Stimulated activated memory B cell treated with anti-CD40 and anti-IgM and Interleukin-4, amounts not matched to agents 10 μg/mL and 1 μg/mL and 100 μg/mL, for 72 hours (primary cell): Measurements from ENCODE around the gene RRAGD.

ENCODE experiments used
- ATAC-seq: fragments of 150-1000 bp; cut with Tn5 transposase; 2 replicates; pipeline ENCODE4 v1.10.0; 2021
- H3K27ac Mint-ChIP-seq: one replicate; pipeline ENCODE4 v1.8.0; 2022; ENCODE audit warnings: mild to moderate bottlenecking, mixed read lengths
- H3K27me3 Mint-ChIP-seq: one replicate; pipeline ENCODE4 v1.8.0; 2022; ENCODE audit warnings: mixed read lengths
- H3K36me3 Mint-ChIP-seq: one replicate; pipeline ENCODE4 v1.8.0; 2022; ENCODE audit warnings: mixed read lengths
- H3K4me1 Mint-ChIP-seq: one replicate; pipeline ENCODE4 v1.8.0; 2022; ENCODE audit warnings: mixed read lengths
- H3K4me3 Mint-ChIP-seq: one replicate; pipeline ENCODE4 v1.8.0; 2022; ENCODE audit warnings: mild to moderate bottlenecking, moderate library complexity, mixed read lengths
- H3K9me3 Mint-ChIP-seq: one replicate; pipeline ENCODE4 v1.8.0; 2022; ENCODE audit warnings: mixed read lengths

Gene RRAGD

GRCh38 chr6:89371849-89372505 lies 40.1 kb downstream of the RRAGD start:
- H3K36me3 Mint-ChIP-seq, result no peaks in the 10 kb centered on the region
- H3K27me3 Mint-ChIP-seq, result no peaks in the 10 kb centered on the region
- H3K27ac Mint-ChIP-seq, result no peak overlapping the region
- H3K4me3 Mint-ChIP-seq, result no peak overlapping the region
- ATAC-seq, result peak; percentile 89
- peaks cover 30% of the 10 kb centered on the region for H3K4me1 Mint-ChIP-seq
- no peaks in the 10 kb centered on the region for H3K9me3 Mint-ChIP-seq

- Mint-ChIP-seq H3K4me3 (no peak overlapping the region), H3K27ac (no peak overlapping the region), H3K36me3 (no peaks in the 10 kb centered on the region), H3K27me3 (no peaks in the 10 kb centered on the region), H3K9me3 (no peaks in the 10 kb centered on the region), H3K4me1 (peaks cover 25% of the 10 kb centered on the region)
- ATAC-seq, result no peak
Measured at GRCh38 chr6:89368999-89369398, 43.1 kb downstream of the RRAGD start.

- Mint-ChIP-seq H3K36me3 (no peaks in the 10 kb centered on the region), H3K4me3 (no peak overlapping the region), H3K4me1 (peaks cover 31% of the 10 kb centered on the region), H3K27ac (no peak overlapping the region), H3K9me3 (no peaks in the 10 kb centered on the region), H3K27me3 (no peaks in the 10 kb centered on the region)
- ATAC-seq, result peak; percentile 46
Measured at GRCh38 chr6:89368107-89368506, 44.0 kb downstream of the RRAGD start.

GRCh38 chr6:89364586-89364985 lies 47.5 kb downstream of the RRAGD start:
- Mint-ChIP-seq H3K4me1 (peaks cover 39% of the 10 kb centered on the region), H3K27me3 (no peaks in the 10 kb centered on the region), H3K4me3 (no peak overlapping the region), H3K9me3 (peaks cover 3% of the 10 kb centered on the region), H3K27ac (peak overlapping the region; percentile 22), H3K36me3 (no peaks in the 10 kb centered on the region)
- no peak for ATAC-seq

GRCh38 chr6:89361171-89361570 lies 50.9 kb downstream of the RRAGD start:
- H3K4me1 Mint-ChIP-seq, result peaks cover 58% of the 10 kb centered on the region
- H3K36me3 Mint-ChIP-seq, result no peaks in the 10 kb centered on the region
- H3K4me3 Mint-ChIP-seq, result no peak overlapping the region
- peak overlapping the region; percentile 66 for H3K27ac Mint-ChIP-seq
- H3K27me3 Mint-ChIP-seq, result no peaks in the 10 kb centered on the region
- peaks cover 3% of the 10 kb centered on the region for H3K9me3 Mint-ChIP-seq
- ATAC-seq, result no peak

- H3K27me3 Mint-ChIP-seq, result no peaks in the 10 kb centered on the region
- peaks cover 58% of the 10 kb centered on the region for H3K4me1 Mint-ChIP-seq
- H3K27ac Mint-ChIP-seq, result peak overlapping the region; percentile 66
- H3K36me3 Mint-ChIP-seq, result no peaks in the 10 kb centered on the region
- H3K4me3 Mint-ChIP-seq, result peak overlapping the region; percentile 0
- ATAC-seq, result no peak
- H3K9me3 Mint-ChIP-seq, result peaks cover 3% of the 10 kb centered on the region
Measured at GRCh38 chr6:89360415-89360999, 51.6 kb downstream of the RRAGD start.

- Mint-ChIP-seq H3K27me3 (no peaks in the 10 kb centered on the region), H3K36me3 (no peaks in the 10 kb centered on the region), H3K4me1 (peaks cover 60% of the 10 kb centered on the region), H3K9me3 (peaks cover 3% of the 10 kb centered on the region), H3K4me3 (no peak overlapping the region), H3K27ac (peak overlapping the region; percentile 53)
- no peak for ATAC-seq
Measured at GRCh38 chr6:89359561-89359960, 52.5 kb downstream of the RRAGD start.

GRCh38 chr6:89357390-89357789 lies 54.7 kb downstream of the RRAGD start:
- H3K36me3 Mint-ChIP-seq, result no peaks in the 10 kb centered on the region
- ATAC-seq, result peak; percentile 58
- H3K4me1 Mint-ChIP-seq, result peaks cover 58% of the 10 kb centered on the region
- H3K4me3 Mint-ChIP-seq, result peak overlapping the region; percentile 78
- peak overlapping the region; percentile 85 for H3K27ac Mint-ChIP-seq
- H3K27me3 Mint-ChIP-seq, result no peaks in the 10 kb centered on the region
- peaks cover under 1% of the 10 kb centered on the region for H3K9me3 Mint-ChIP-seq

- ATAC-seq, result no peak
- Mint-ChIP-seq H3K27me3 (no peaks in the 10 kb centered on the region), H3K27ac (peak overlapping the region; percentile 85), H3K9me3 (no peaks in the 10 kb centered on the region), H3K4me1 (peaks cover 58% of the 10 kb centered on the region), H3K4me3 (peak overlapping the region; percentile 78), H3K36me3 (no peaks in the 10 kb centered on the region)
Measured at GRCh38 chr6:89356642-89357170, 55.4 kb downstream of the RRAGD start.

- H3K4me1 Mint-ChIP-seq, result peaks cover 62% of the 10 kb centered on the region
- H3K27me3 Mint-ChIP-seq, result no peaks in the 10 kb centered on the region
- ATAC-seq, result no peak
- peak overlapping the region; percentile 85 for H3K27ac Mint-ChIP-seq
- H3K36me3 Mint-ChIP-seq, result no peaks in the 10 kb centered on the region
- H3K9me3 Mint-ChIP-seq, result no peaks in the 10 kb centered on the region
- H3K4me3 Mint-ChIP-seq, result no peak overlapping the region
Measured at GRCh38 chr6:89355511-89356194, 56.4 kb downstream of the RRAGD start.

GRCh38 chr6:89353702-89354392 lies 58.2 kb downstream of the RRAGD start:
- H3K27me3 Mint-ChIP-seq, result no peaks in the 10 kb centered on the region
- peak overlapping the region; percentile 94 for H3K27ac Mint-ChIP-seq
- no peak for ATAC-seq
- peaks cover 67% of the 10 kb centered on the region for H3K4me1 Mint-ChIP-seq
- no peaks in the 10 kb centered on the region for H3K9me3 Mint-ChIP-seq
- H3K4me3 Mint-ChIP-seq, result peak overlapping the region; percentile 99
- H3K36me3 Mint-ChIP-seq, result peaks cover 7% of the 10 kb centered on the region

GRCh38 chr6:89353118-89353556 lies 58.9 kb downstream of the RRAGD start:
- H3K27me3 Mint-ChIP-seq, result no peaks in the 10 kb centered on the region

GRCh38 chr6:89352278-89353117 lies 59.6 kb downstream of the RRAGD start, which contains the start of gene UBE2J1:
Gene UBE2J1 (minus strand): TSS chr6:89352722. CDS start chr6:89352569, 153 bp downstream.
- ATAC-seq, result peak; percentile 93
- no peaks in the 10 kb centered on the region for H3K27me3 Mint-ChIP-seq
- H3K4me1 Mint-ChIP-seq, result peaks cover 71% of the 10 kb centered on the region
- H3K4me3 Mint-ChIP-seq, result peak within 1 kb of the TSS; percentile 99
- no peaks in the 10 kb centered on the region for H3K9me3 Mint-ChIP-seq
- H3K27ac Mint-ChIP-seq, result peak within 1 kb of the TSS; percentile 94
- H3K36me3 Mint-ChIP-seq, result peaks cover 11% of the 10 kb centered on the region

More at GRCh38 chr6:89353118-89353556, 58.9 kb downstream of the RRAGD start:
- Mint-ChIP-seq H3K4me1 (peaks cover 71% of the 10 kb centered on the region), H3K27ac (peak overlapping the region; percentile 94), H3K36me3 (peaks cover 11% of the 10 kb centered on the region), H3K9me3 (no peaks in the 10 kb centered on the region), H3K4me3 (peak overlapping the region; percentile 99)
- ATAC-seq, result peak; percentile 2

- H3K36me3 Mint-ChIP-seq, result peaks cover 11% of the 10 kb centered on the region
Measured at GRCh38 chr6:89351671-89352277, 60.3 kb downstream of the RRAGD start.

More at GRCh38 chr6:89351671-89352277, 60.3 kb downstream of the RRAGD start:
- H3K27ac Mint-ChIP-seq, result peak overlapping the region; percentile 94
- peaks cover 71% of the 10 kb centered on the region for H3K4me1 Mint-ChIP-seq
- H3K27me3 Mint-ChIP-seq, result no peaks in the 10 kb centered on the region
- no peak for ATAC-seq
- no peaks in the 10 kb centered on the region for H3K9me3 Mint-ChIP-seq
- H3K4me3 Mint-ChIP-seq, result peak overlapping the region; percentile 99
